HEK293T (cell line): ENCODE data around the gene CSH2.

Experiments
- ARNT ChIP-seq: fragments of 450-650 bp; IDR thresholded peaks from 2 replicates; pipeline ENCODE4 v1.6.1; 2017; ENCODE audit warnings: mild to moderate bottlenecking
- CTBP1 ChIP-seq: fragments of 450-650 bp; IDR thresholded peaks from 2 replicates; pipeline ENCODE4 v1.6.1; 2016; ENCODE audit warnings: borderline replicate concordance
- ELF4 ChIP-seq: fragments of 450-650 bp; IDR thresholded peaks from 2 replicates; pipeline ENCODE4 v1.6.1; 2017; ENCODE audit warnings: antibody characterized with exemption
- FOXK2 ChIP-seq: fragments of 450-650 bp; IDR thresholded peaks from 2 replicates; pipeline ENCODE4 v1.6.1; 2016; ENCODE audit warnings: mild to moderate bottlenecking
- FOXM1 ChIP-seq: fragments of 450-650 bp; IDR thresholded peaks from 2 replicates; pipeline ENCODE4 v1.6.1; 2017; ENCODE audit warnings: mild to moderate bottlenecking, borderline replicate concordance
- NFRKB ChIP-seq: fragments of 450-650 bp; IDR thresholded peaks from 2 replicates; pipeline ENCODE4 v1.6.1; 2016; ENCODE audit warnings: mild to moderate bottlenecking, moderate library complexity
- TARDBP ChIP-seq: fragments of 450-650 bp; IDR thresholded peaks from 2 replicates; pipeline ENCODE4 v1.6.1; 2016

DNA sequence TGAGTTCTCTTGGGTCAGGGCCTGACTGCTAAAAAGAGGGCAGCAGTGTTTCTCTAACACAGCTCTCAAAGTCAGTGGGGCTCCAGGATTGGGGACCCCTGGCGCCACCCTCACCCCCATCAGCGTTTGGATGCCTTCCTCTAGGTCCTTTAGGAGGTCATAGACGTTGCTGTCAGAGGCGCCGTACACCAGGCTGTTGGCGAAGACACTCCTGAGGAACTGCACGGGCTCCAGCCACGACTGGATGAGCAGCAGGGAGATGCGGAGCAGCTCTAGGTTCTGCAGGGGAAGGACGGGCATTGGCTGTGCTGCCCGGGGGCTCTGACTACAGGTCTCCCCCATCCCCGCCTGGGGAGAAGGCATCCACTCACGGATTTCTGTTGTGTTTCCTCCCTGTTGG, 44.2 kb upstream of the CSH2 start:
- TF ChIP-seq ARNT = no peak
- TF ChIP-seq TARDBP = no peak
- no peak for TF ChIP-seq FOXK2
- TF ChIP-seq ELF4 = no peak
- TF ChIP-seq FOXM1 = no peak
- TF ChIP-seq NFRKB = no peak
- TF ChIP-seq CTBP1 = no peak
